Lower leg skin (tissue), 4 donors: ENCODE data around the gene ENPP3. TPM values are rescaled to one million over a fixed set of nuclear protein-coding genes. Genes with fewer than 3 reads are reported as not detected.

ENCODE experiments used
- DNase-seq, 2 donors: peaks; one replicate each; pipeline ENCODE4 v3.0.0-alpha.2; 2019; ENCODE audit warnings: low spot score in 2 of 2
- H3K4me3 ChIP-seq: fragments of 200-600 bp; sonication (generic); 2 replicates; pipeline ENCODE4 v1.5.1; 2017; ENCODE audit warnings: mild to moderate bottlenecking, low read depth; ENCODE audit not compliant: poor library complexity, severe bottlenecking
- CTCF ChIP-seq, 3 donors: fragments of 450-650 bp; IDR thresholded peaks; one replicate each; pipeline ENCODE4 v1.5.1; 2016; ENCODE audit warnings: antibody characterized with exemption in 3 of 3, mild to moderate bottlenecking in 3 of 3, moderate library complexity in 2 of 3
- POLR2A ChIP-seq, 2 donors: fragments of 450-650 bp; IDR thresholded peaks; one replicate each; pipeline ENCODE4 v1.6.1; 2016 to 2017; ENCODE audit warnings: antibody characterized with exemption in 2 of 2, mild to moderate bottlenecking in 1 of 2, moderate library complexity in 1 of 2
- WGBS, 2 donors: methylation state at CpG; one replicate each; pipeline ENCODE4 v1.1.5; 2018; 5-methylcytosine and 5-hydroxymethylcytosine counted together
- intact Hi-C: fragments of 100-400 bp; cut with DNase I; formaldehyde crosslinking; loops from one replicate; pipeline ENCODE4 v1.15.0; 2023; ENCODE audit warnings: low total_unique reads
- total RNA-seq, 4 donors: library from RNA; depleted of rRNA; stranded (reverse); fragments of >200 nt; gene quantifications; one replicate each; pipeline ENCODE4 v1.1.0, GENCODE V29; 2016

ENPP3 gene
- total RNA-seq, 4 donors from 2014 or later, result 0.11 to 1.2 (median 0.76) TPM; not detected in 1

- intact Hi-C loops, result no loop called here
- TF ChIP-seq POLR2A (IDR thresholded peaks at IDR 0.05) (no peak), CTCF (IDR thresholded peaks at IDR 0.05) (no peak)
- WGBS, 2 donors, result 72 to 77% methylated on average over 5 of the region's 5 CpGs
Observed at GRCh38 chr6:131678442-131678841, 41.3 kb downstream of the ENPP3 start.

GRCh38 chr6:131680868-131681267 is 43.8 kb downstream of the ENPP3 start:
- intact Hi-C loops, result no loop called here
- DNase-seq, result no peak
- 91 to 96% methylated on average over 2 of the region's 2 CpGs for WGBS, 2 donors
- no peak for TF ChIP-seq POLR2A (IDR thresholded peaks at IDR 0.05)
- TF ChIP-seq CTCF (IDR thresholded peaks at IDR 0.05), result no peak
- H3K4me3 ChIP-seq, result no peak overlapping the region

More at GRCh38 chr6:131678442-131678841, 41.3 kb downstream of the ENPP3 start:
- no peak for DNase-seq
- no peak overlapping the region for H3K4me3 ChIP-seq

GRCh38 chr6:131681585-131681984 is 44.5 kb downstream of the ENPP3 start:
- no peak for DNase-seq
- intact Hi-C loops, result no loop called here
- H3K4me3 ChIP-seq, result no peak overlapping the region
- TF ChIP-seq CTCF (IDR thresholded peaks at IDR 0.05), result no peak
- TF ChIP-seq POLR2A (IDR thresholded peaks at IDR 0.05), result no peak

- H3K4me3 ChIP-seq, result no peak overlapping the region
- intact Hi-C loops, result no loop called here
- TF ChIP-seq CTCF (IDR thresholded peaks at IDR 0.05) (no peak), POLR2A (IDR thresholded peaks at IDR 0.05) (no peak)
- DNase-seq, result no peak
- 52 to 63% methylated on average over 2 of the region's 2 CpGs for WGBS, 2 donors
Observed at GRCh38 chr6:131682442-131682841, 45.3 kb downstream of the ENPP3 start.

GRCh38 chr6:131683479-131683878 is 46.4 kb downstream of the ENPP3 start:
- TF ChIP-seq CTCF (IDR thresholded peaks at IDR 0.05), result no peak
- WGBS, 2 donors, result 78 to 81% methylated on average over 6 of the region's 6 CpGs
- no peak for DNase-seq
- no peak overlapping the region for H3K4me3 ChIP-seq
- intact Hi-C loops, result no loop called here

- WGBS, 2 donors, result 95% methylated on average over 4 of the region's 4 CpGs
- intact Hi-C loops, result no loop called here
- no peak for DNase-seq
- H3K4me3 ChIP-seq, result no peak overlapping the region
- no peak for TF ChIP-seq CTCF (IDR thresholded peaks at IDR 0.05)
- TF ChIP-seq POLR2A (IDR thresholded peaks at IDR 0.05), result no peak
Observed at GRCh38 chr6:131685266-131685780, 48.2 kb downstream of the ENPP3 start.
